Stimulated activated CD4-positive, alpha-beta T cell treated with anti-CD3 and anti-CD28 coated beads, Interleukin-4, amount 100 ng/mL, for 24 hours (primary cell): Measurements from ENCODE around the gene DDX5.
A peak's percentile ranks its signal among the peaks of the same experiment; 100 is the strongest.

Experiments used
- DNase-seq: peaks from one replicate; pipeline ENCODE4 v3.0.0-alpha.2; 2020

DDX5 gene

DNA sequence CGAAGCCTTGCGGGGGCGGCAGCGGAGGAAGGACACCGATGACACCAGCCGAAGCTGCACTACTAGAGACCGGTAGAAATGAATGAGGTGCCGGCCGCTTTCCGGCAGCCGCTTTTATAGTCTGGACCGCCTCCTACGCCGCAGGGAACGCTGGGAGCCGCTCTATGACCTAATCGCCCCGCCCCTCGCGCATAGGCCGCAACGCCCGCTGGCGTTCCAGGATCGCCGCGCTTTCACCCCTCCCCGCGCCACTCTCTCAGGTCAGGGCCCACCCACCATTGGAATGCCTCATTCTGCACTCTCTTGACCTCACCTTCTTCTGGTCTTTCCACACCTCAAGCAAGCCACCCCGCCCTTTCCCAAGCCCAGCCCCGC, at the start of gene DDX5:
DDX5 (minus strand) TSS at position 89 of the 375 bp plus-strand sequence. CDS start 170 bp downstream, outside the sequence.
- peak; percentile 99 for DNase-seq

DNA sequence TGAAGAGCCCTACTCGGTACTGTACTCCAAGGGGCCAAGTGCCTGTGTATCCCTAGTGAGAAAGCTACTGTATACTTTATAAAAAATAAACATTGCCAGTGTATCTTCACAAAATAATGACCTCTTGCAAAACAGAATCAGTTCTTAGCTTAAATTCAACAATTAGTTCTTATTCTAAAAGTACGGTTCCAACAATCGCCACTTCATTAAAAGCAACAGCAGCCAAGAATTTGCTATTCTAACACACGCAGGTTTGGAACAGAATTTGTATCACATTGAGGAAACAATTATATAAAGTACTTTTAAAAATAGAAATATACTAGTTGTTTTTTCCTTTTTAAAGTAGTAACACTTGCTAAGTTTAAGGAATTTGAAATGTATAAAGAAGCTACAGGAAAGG, 49.2 kb upstream of the DDX5 start:
- DNase-seq = no peak

DNA sequence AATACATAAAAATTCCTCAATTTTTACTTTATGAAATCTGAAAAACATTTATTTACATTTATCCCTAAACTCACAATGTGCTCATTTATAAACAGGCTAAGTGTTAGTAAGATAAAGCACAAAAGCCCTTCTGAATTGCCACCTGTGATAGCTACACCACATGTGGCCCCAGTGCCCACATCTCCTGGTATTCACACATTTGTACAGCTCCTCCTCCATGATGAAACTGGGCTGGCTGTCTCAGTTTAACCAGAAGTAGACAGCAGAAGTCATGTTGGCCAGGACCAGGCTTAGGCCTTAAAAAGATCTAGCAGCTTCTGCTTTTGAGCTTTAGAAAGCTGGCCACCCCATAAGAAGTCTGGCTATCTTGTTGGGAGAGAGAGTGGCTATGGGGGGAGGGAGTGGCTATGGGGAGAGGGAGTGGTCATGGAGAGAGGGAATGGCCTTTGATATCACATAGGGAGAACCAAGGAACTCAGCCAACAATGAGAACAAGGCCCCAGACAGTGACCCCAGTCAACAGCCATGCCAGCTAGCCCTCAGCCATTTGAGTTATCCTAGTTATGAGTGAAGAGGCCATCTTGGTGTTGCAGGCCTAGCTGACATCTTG, 48.0 kb upstream of the DDX5 start:
- no peak for DNase-seq

GRCh38 chr17:64551461-64551860, 45.4 kb upstream of the DDX5 start:
- DNase-seq = no peak

GRCh38 chr17:64547319-64547718, 41.2 kb upstream of the DDX5 start:
- no peak for DNase-seq

- no peak for DNase-seq
Measured at GRCh38 chr17:64546716-64547115, 40.6 kb upstream of the DDX5 start.

DNA sequence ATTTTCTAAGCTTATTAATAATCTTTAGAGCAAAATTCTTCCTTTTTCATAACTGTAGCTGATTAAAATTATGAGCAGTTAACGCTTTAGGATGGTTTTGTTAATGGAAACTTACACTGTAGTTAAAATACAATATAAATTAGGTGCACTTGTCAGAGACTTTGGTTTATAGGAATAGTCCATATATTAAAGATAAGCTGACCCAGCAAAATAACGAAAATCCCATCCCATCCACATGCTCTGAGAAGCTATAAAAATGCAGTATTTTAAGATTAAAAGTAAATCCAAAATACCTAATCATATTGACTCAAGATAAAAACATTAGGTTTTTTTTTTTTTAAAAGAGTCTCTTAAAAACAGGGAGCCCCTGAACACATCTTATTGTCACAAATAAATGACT, 38.7 kb upstream of the DDX5 start:
- no peak for DNase-seq

DNA sequence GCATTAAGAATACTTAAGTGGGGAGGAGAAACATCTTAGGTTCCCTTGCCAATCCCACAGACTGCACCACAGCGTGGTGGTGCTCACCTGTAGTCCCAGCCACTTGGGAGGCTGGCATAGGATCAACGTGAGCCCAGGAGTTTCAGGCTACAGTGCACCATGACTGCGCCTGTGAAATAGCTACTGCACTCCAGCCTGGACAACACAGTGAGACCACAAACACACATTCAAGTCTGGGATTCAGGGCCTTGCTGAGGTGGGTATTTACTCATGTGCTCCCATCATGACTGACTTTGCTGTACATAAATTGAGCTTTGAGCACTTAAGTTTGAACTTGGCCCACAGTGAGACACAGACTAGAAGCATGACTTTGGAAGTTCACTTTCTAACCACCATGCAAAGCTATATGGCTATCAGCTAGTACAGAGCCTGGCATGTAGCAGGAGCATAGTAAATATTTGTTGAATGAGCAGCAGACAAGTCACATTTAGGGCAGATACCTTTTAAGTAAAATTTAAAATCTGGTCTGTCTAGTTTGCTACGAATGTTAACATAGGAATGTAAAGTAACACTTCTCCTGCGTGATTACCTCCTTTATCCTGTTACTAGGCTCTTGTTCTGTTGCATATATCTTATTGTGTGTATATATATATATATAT, 34.2 kb upstream of the DDX5 start:
- DNase-seq = no peak

GRCh38 chr17:64538508-64539130, 32.5 kb upstream of the DDX5 start:
- DNase-seq = no peak

DNA sequence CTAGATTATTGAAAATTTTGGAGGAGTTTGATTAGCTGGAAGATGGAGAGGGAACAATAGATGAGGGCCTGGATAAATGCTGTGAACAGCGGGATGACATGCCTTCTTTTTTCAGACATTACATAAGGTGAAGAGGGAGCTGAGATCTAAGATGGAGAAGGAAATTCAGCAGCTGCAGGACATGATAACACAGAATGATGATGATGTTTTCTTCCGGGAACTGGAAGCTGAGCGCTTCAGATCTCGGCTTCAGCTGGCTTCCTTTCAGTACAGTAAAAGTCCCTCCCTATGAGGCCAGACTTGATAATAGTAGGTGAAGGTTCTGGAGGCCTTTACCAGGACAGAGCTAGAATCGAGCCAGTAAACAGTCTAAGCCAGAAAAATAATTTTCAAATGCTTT, 31.4 kb upstream of the DDX5 start:
- DNase-seq = no peak

- no peak for DNase-seq
Measured at GRCh38 chr17:64536913-64537312, 30.8 kb upstream of the DDX5 start.

GRCh38 chr17:64535357-64535756, 29.3 kb upstream of the DDX5 start:
- no peak for DNase-seq

DNA sequence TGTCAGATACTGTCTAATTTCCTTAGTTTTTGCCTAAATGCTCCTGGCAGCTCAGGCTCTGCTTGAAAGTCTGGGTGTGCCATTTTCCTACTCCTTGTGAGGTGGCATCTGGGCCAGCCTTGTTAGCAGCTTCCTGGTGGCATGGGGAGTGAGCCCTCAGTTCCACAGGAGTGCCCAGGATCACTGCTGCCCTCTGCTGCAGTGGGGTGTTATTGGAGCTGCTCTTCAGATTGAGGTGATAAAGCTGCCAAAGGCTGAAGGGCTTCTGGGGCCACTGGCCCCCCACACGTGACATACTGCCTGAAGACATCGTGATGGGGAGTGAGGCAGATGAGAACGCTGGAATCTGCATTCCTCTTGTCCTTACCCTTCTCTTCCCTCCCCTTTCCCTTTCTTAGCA, 28.1 kb upstream of the DDX5 start:
- no peak for DNase-seq

DNA sequence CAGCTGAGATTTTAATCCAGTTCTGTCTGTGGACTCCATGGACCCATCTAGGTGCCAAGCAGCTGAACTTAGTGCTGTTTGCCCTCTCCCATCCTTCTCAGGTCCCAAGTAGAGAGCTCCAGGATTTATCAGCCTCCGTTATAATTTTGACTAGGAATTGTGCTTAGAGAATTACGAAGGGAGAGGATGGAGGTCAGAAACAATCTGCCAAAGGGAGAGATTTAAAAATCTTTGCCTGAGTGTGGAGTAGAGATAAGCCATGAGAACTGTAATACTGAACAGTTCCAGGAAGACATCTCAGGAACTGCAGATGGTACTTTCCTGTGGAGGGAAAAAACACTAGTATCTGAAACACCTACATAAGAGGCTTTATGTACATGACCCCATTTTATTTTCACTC, 27.7 kb upstream of the DDX5 start:
- no peak for DNase-seq

GRCh38 chr17:64532409-64532808, 26.3 kb upstream of the DDX5 start:
- no peak for DNase-seq

DNA sequence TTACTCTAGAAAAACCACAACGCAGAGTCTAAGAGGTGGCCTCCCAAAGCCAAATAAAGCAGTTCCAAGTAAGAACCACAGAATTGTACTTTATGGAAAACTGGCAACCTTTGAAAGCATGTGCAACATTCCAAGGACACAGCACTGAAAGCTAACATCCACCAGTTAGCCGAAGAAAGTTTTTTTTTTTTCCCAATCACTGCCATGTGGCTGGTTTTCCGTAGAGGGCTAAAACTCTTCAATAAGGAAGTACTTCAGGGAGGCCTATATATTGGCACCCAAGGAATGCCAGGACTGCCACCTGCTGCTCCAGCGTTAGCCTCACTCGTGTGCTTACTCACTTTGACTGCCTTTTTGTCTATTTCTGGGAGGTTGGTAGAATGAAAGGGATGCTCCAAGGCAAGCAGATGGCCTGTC, 25.9 kb upstream of the DDX5 start:
- DNase-seq = no peak

- DNase-seq = no peak
Measured at GRCh38 chr17:64529221-64529620, 23.1 kb upstream of the DDX5 start.

DNA sequence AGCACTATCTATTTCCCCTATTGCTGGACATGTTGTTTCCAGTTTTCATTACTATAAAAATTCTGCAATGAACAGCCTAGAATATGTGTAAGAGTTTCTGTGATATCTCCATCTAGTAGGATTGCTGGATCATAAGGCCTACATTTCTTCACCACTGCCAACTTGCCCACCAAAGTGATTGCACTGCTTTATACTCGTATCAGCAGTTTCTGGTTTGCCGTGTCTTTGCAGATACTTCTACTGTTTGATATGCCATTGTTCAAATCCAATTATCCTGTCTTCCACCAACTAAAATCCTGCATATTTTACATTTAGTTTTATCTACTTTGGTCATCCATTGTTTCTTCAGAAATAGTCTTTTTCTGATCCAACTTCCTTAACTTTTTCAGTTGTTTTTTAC, 21.8 kb upstream of the DDX5 start:
- DNase-seq = no peak

- DNase-seq = no peak
Measured at GRCh38 chr17:64520359-64520758, 14.3 kb upstream of the DDX5 start.

DNA sequence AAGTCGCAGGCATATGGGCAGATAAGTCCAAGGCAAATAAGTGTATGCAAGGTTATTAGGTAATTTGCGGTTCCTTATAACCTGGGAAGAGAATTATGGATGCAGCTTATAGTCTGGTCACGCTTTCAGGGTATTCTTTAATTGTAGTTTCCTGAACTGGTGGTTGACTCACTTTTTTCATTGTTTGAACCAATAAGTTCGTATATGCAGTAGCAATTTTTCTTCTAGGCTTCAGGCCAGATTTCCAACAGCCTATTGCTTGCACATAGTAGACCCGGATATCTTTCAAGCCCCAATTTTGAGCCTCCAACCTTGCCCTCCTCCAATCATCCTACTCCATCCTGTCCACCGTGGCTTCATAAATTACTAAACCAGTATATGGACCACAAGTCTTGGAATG, 13.5 kb upstream of the DDX5 start:
- no peak for DNase-seq

DNA sequence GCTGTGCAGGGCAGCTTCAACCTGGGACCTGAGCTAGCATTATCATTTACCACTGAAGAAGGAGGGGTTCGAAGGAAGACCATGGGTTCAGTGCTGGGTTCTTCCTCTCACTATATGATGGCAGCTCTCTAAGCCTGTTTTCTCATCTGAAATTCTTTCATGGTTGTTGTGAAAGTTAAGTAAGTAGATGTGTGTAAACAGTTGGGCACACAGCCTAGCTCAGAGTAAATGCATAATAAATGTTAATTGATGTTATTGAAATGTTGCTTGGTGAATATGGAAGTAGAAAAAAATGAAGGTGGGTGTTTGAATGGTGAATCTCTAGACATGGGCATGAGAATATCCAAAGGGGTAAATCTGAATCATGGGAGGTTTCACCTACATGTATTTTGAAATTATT, 9.7 kb upstream of the DDX5 start:
- no peak for DNase-seq

DNA sequence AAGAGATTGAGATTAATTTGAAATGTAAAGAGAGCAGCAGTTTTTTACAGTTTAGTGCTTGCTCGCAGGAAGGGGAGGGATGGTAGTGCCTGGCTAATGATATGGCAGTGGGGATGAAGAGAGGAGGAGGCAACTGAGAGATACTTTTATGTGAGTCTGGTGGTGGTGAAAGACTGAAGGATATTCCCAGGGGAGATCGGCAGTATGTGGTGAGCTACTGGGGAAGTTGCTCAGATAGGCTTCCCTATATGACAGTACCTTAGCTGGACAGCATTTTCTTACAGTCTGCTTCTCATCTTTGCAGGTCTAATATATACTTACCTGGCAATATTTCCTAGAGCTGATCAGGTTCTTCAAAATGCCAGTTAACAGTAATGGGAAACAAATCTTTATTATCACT, 9.3 kb upstream of the DDX5 start:
- DNase-seq = no peak

- no peak for DNase-seq
Measured at GRCh38 chr17:64509179-64509578, 3.1 kb upstream of the DDX5 start.

DNA sequence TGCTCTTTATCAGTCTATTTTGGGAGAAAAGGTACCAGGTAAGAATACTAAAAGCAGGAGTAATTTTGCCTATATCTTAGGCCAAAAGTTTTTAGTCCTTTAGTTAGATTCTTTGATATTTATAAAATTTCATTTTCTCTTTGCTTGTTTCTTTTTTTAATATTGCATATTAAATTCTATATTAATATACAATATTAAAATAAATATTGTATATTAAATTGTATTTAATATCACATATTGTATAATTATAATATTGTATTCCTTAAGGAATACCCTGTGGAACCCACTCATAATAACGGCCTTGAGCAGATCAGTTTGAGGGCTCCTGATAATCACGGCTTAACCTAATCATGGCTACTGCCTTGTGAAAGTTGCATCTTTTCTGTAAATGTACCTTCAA, 2.6 kb upstream of the DDX5 start:
- no peak for DNase-seq

- DNase-seq = peak; percentile 43
Measured at GRCh38 chr17:64507413-64507782, 1.3 kb upstream of the DDX5 start.
